ENCODE results near the gene ARHGEF17.

- TF ChIP-seq CTCF (IDR thresholded peaks at IDR 0.05) (no peak), POLR2A (IDR thresholded peaks at IDR 0.05) (no peak)
Measured at GRCh38 chr11:73413256-73413655, 105.2 kb downstream of the ARHGEF17 start.

Data from right lobe of liver (tissue), 4 donors.